ENCODE results near the gene CNTN2.

- TF ChIP-seq SIN3A (IDR thresholded peaks at IDR 0.05; ENCODE audit: borderline replicate concordance, insufficient read depth, low read depth, low read length) (no peak), CTCF (IDR thresholded peaks at IDR 0.05) (no peak), REST (IDR thresholded peaks at IDR 0.05; ENCODE audit: insufficient read depth in 1 of 2, low read depth in 2 of 2, low read length in 1 of 2) (no peak)
Observed at GRCh38 chr1:205041001-205041715, 1.9 kb upstream of the CNTN2 start.

Data from Panc1 (cell line).